ENCODE data around the gene CD59.

GRCh38 chr11:33696931-33697638, 39.1 kb downstream of the CD59 start:
- TF ChIP-seq SRSF1 (optimal IDR thresholded peaks at IDR 0.05; ENCODE audit: low read depth, low read length) (no peak), ZNF274 (CRISPR knock-in tag; IDR thresholded peaks at IDR 0.05) (no peak), POLR2A (IDR thresholded peaks at IDR 0.05; ENCODE audit: insufficient read depth in 1 of 2, low read depth in 2 of 2, low read length in 2 of 2) (no peak), ATF3 (CRISPR knock-in tag; IDR thresholded peaks at IDR 0.05) (no peak), EED (CRISPR knock-in tag; IDR thresholded peaks at IDR 0.05) (no peak), JUN (CRISPR knock-in tag; IDR thresholded peaks at IDR 0.05) (no peak)

Data from HepG2 (cell line).